GM12865 (cell line): ENCODE data around the gene NCDN.

Experiments
- DNase-seq: peaks from one replicate; pipeline ENCODE4 v3.0.0; 2010; ENCODE audit warnings: low read depth
- H3K4me3 ChIP-seq: 2 replicates; pipeline ENCODE4 v1.5.1; 2011; ENCODE audit warnings: mild to moderate bottlenecking, low read depth, low read length, control low read depth
- TF ChIP-seq, protein P1 (sequence below): IDR thresholded peaks from 2 replicates; pipeline ENCODE4 v1.5.1; 2011; ENCODE audit warnings: low read length, control low read depth, low read depth, inconsistent platforms; ENCODE audit not compliant: insufficient read depth; ENCODE audit errors: missing control alignments

NCDN gene

DNA sequence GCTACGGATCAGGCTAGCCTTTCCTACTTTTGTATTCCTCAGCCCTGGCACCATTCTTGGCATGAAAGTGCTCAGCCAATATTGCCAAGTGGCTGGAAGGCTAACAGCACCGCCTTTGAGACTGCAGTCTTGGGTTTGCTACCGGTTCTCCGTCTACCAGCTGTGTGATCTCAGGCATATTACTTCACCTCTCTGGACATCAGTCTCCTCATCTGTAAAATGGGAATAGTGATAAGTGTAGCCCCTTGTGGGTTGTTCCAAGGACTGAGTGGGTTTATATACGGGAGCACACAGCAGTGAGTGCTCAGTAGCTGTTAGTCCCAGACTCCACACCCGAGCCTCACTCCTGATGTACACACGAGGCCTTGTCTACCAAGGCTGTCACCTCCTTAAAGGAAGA, 29.2 kb downstream of the NCDN start:
- no peak for DNase-seq
- TF ChIP-seq, protein P1, sequence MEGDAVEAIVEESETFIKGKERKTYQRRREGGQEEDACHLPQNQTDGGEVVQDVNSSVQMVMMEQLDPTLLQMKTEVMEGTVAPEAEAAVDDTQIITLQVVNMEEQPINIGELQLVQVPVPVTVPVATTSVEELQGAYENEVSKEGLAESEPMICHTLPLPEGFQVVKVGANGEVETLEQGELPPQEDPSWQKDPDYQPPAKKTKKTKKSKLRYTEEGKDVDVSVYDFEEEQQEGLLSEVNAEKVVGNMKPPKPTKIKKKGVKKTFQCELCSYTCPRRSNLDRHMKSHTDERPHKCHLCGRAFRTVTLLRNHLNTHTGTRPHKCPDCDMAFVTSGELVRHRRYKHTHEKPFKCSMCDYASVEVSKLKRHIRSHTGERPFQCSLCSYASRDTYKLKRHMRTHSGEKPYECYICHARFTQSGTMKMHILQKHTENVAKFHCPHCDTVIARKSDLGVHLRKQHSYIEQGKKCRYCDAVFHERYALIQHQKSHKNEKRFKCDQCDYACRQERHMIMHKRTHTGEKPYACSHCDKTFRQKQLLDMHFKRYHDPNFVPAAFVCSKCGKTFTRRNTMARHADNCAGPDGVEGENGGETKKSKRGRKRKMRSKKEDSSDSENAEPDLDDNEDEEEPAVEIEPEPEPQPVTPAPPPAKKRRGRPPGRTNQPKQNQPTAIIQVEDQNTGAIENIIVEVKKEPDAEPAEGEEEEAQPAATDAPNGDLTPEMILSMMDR: no peak
- no peak overlapping the region for H3K4me3 ChIP-seq

DNA sequence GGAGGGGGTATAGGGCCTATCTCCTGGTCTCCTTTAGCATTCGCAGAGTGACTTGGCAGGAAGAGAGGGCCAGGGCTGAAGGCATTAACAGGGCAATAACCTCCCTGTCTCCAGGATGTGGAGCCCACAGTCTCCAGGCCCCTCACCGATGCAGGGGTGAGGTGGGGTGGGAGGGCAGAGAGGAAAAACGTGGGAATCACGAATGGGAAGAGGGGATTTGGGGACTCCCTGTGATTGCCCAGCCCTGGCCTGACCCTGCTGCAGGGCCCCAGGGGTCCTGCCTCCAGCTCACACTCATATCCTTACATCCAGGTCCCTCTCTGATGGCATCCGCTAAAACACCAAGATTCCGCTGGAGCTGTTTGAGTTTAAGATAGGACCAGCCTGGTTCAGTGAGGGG, 30.1 kb downstream of the NCDN start:
- no peak for DNase-seq
- TF ChIP-seq, protein P1: no peak
- no peak overlapping the region for H3K4me3 ChIP-seq

DNA sequence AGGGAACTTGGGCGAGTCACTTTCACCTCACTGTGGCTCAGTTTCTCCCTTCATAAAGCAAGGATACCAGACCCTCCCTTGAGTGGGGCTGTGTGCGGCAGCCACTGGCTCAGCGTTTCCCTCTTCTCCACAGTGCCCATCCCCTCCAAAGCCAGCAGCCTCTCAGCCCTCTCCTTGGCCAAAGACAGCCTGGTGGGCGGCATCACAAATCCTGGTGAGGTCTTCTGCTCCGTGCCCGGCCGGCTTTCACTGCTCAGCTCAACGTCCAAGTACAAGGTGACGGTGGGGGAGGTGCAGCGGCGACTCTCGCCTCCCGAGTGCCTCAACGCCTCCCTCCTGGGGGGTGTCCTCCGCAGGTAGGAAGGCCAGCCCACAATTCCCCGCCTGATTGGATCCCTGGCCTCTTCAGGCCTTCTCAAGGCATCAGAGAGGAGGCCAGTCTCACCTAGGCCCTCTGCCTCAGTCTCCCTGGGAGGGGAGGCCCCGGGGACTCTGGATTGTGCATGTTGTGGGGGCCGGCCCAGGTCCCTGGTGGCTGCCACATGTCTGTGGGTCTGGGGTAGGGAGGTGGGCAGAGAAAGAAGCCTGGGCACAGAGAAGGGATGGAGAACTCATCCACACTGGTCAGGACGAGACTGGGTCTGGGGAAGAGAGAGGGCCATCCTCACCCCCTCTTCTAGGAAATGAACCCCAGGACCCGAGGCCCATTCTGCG, 30.8 kb downstream of the NCDN start:
- TF ChIP-seq, protein P1: no peak
- no peak overlapping the region for H3K4me3 ChIP-seq
- DNase-seq: no peak

DNA sequence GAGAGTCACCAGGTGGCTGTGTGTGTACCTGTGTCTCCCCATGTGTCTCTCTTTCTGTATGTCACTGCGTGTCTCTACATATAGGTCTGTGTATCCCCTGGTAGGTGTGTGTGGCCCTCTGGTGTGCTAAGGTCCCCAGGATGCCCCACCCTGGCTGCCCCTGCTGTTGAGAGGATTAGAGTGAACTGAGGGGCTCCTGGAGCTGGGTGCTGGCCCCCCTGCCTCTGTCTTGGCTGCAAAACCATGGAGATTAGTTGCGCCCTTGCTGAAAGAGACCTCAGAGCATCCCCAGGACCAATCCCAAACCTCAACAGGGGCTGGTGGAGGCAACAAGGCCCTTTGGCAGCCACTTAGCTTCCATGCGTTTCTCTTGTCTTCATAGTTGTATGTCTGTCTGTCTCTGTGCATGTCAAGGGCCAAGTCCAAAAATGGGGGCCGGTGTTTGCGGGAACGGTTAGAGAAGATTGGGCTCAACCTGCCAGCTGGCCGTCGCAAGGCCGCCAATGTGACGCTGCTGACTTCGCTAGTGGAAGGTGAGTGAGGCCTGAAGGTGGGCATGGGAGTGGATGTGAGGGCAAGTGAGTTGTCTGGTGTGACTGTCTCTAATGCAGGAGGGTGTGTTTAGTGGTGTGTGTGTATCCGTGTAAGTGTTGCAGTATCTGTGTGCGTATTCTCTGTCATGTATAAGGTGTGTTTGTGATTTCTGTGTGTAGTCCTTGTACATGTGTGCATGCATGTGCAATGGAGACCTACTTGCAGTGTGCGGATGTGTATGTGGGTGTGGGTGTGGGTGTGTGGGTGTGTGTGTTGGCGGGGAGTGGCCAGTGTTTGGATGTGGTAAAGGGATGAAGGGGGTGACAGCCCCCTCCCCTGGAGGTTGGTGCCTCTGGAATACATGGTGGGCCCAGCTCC, 32.2 kb downstream of the NCDN start:
- TF ChIP-seq, protein P1: no peak
- DNase-seq: no peak
- H3K4me3 ChIP-seq: no peak overlapping the region

DNA sequence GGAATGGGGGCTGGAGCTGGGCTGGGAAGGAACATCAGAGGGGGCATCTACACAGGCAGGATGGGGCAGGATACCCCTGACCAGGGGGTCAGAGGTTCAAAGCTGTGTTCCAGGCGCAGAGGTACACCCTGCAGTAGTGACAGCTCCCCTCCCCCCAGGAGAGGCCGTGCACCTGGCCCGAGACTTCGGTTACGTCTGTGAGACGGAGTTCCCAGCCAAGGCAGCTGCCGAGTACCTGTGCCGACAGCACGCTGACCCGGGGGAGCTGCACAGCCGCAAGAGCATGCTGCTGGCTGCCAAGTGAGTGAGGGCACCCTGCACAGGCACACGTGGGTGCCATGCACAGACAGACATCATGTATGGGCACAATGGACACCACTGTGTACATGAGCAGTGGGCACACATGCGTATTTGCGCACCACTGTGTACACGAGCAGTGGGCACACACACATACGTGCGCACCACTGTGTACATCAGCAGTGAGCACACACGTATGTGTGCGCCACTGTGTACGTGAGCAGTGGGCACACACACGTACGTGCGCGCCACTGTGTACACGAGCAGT, 33.0 kb downstream of the NCDN start:
- DNase-seq: no peak
- no peak overlapping the region for H3K4me3 ChIP-seq
- TF ChIP-seq, protein P1: no peak

DNA sequence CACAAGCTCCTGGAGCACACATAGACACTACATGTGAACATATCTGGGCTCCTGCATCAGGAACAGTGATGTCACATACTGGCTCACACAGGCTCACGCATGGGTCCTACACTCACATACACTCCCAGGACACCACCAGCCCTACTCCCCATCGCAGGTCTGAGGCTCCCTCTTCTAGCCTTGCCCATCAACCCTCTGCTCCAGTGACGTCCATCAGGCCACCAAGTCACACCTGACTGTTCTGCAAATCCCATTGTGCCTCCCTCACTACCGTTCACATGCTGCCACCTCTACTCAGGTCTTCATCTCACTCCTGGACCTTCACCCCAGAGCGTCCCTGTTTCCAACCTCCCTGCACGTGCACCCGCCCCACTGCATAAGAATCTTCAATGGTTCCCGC, 33.6 kb downstream of the NCDN start:
- TF ChIP-seq, protein P1: no peak
- no peak for DNase-seq
- H3K4me3 ChIP-seq: no peak overlapping the region
